ENCODE measurements around the gene RUNX2.

Gene RUNX2

DNA sequence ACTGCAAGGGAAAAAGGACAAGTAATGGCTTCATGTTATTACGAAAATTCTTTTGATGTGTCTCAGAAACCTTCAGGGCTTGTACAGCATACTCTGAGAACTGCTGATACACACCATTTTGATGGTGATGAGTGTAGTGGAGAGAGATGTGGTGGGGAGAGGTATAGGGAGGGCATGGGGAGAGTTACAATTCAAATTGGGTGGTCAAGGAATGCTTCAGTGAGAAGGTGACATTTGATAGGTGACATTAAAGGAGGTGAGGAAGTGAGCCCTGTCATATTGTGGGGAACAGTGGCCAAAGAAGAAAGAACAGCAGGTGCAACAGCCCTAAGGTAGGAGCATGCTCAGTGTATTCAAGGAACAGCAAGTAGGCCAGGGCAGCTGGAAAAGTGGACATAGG, 368.6 kb downstream of the RUNX2 start:
- TF ChIP-seq FOXM1 (IDR thresholded peaks at IDR 0.05; ENCODE audit: borderline replicate concordance), result no peak
- no peak for TF ChIP-seq FOXA1 (IDR thresholded peaks at IDR 0.05)
- no peak for TF ChIP-seq ZNF384 (IDR thresholded peaks at IDR 0.05)
- TF ChIP-seq BHLHE40 (IDR thresholded peaks at IDR 0.05; ENCODE audit: borderline replicate concordance), result no peak
- TF ChIP-seq L3MBTL2 (conservative IDR thresholded peaks at IDR 0.05), result no peak
- TF ChIP-seq SP1 (IDR thresholded peaks at IDR 0.05), result no peak
- TF ChIP-seq SUZ12 (IDR thresholded peaks at IDR 0.05), result no peak
- no peak for TF ChIP-seq TARDBP (IDR thresholded peaks at IDR 0.05)
- no peak for TF ChIP-seq NFRKB (IDR thresholded peaks at IDR 0.05)
- no peak for TF ChIP-seq ELF4 (IDR thresholded peaks at IDR 0.05)
- no peak for TF ChIP-seq CTBP1 (IDR thresholded peaks at IDR 0.05; ENCODE audit: borderline replicate concordance)
- TF ChIP-seq LEF1 (IDR thresholded peaks at IDR 0.05; ENCODE audit: borderline replicate concordance), result no peak
- TF ChIP-seq ARNT (IDR thresholded peaks at IDR 0.05), result no peak
- no peak for TF ChIP-seq HDGF (IDR thresholded peaks at IDR 0.05; ENCODE audit: borderline replicate concordance)
- no peak for TF ChIP-seq FOXK2 (IDR thresholded peaks at IDR 0.05)
- no peak for DNase-seq (ENCODE audit: extremely low spot score)
- ChIA-PET CTCF (no interaction called here), POLR2A (no interaction called here)

DNA sequence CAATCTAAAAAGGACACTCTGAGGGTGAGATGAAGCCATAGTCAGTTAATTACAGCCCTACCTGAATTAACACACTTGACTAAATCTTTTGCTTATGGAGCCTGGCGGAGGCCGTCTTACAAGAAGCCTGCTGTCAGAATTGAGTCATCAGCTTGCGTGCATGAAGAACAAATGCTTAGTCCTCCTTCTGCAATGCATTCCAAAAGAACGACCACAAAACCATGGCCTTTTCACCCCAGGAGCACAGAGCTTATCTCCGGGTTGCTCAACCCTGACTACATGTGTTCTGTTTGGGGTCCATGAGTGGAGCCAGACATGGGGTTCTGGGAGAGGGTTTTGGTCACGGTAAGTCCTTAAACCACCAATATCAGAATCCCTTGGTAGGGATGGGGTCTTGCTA, 369.5 kb downstream of the RUNX2 start:
- DNase-seq (ENCODE audit: extremely low spot score), result no peak
- no peak for TF ChIP-seq L3MBTL2 (conservative IDR thresholded peaks at IDR 0.05)
- TF ChIP-seq LEF1 (IDR thresholded peaks at IDR 0.05; ENCODE audit: borderline replicate concordance), result no peak
- TF ChIP-seq ELF4 (IDR thresholded peaks at IDR 0.05), result no peak
- TF ChIP-seq, protein P1, sequence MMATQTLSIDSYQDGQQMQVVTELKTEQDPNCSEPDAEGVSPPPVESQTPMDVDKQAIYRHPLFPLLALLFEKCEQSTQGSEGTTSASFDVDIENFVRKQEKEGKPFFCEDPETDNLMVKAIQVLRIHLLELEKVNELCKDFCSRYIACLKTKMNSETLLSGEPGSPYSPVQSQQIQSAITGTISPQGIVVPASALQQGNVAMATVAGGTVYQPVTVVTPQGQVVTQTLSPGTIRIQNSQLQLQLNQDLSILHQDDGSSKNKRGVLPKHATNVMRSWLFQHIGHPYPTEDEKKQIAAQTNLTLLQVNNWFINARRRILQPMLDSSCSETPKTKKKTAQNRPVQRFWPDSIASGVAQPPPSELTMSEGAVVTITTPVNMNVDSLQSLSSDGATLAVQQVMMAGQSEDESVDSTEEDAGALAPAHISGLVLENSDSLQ (IDR thresholded peaks at IDR 0.05), result no peak
- no peak for TF ChIP-seq SP1 (IDR thresholded peaks at IDR 0.05)
- TF ChIP-seq FOXM1 (IDR thresholded peaks at IDR 0.05; ENCODE audit: borderline replicate concordance), result no peak
- no peak for TF ChIP-seq CTBP1 (IDR thresholded peaks at IDR 0.05; ENCODE audit: borderline replicate concordance)
- TF ChIP-seq BHLHE40 (IDR thresholded peaks at IDR 0.05; ENCODE audit: borderline replicate concordance), result no peak
- TF ChIP-seq FOXK2 (IDR thresholded peaks at IDR 0.05), result no peak
- TF ChIP-seq ARNT (IDR thresholded peaks at IDR 0.05), result no peak
- TF ChIP-seq TARDBP (IDR thresholded peaks at IDR 0.05), result no peak
- ChIA-PET POLR2A (no interaction called here), CTCF (interaction anchor here (0.7 kb wide), 1 partner anchor 1013 kb away, joined by 3 read pairs; no protein-coding TSS in a partner anchor)

DNA sequence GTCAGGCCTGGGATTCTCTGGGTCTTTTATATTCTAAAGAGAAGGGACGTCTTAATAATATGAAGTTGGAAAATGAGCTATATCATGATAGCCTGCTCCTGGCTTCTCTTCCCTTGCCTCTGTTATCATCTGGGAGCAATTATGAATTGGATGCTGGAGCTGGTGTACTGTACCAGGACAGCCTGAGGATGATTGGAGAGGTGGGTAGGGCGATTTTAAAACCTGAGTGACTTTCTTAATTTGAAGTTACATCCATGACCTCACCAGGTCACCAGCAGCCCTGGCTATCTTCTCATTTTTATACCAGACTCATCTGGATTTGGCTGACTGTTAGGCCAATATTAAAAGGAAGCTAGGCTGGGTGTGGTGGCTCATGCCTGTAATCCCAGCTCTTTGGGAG, 369.9 kb downstream of the RUNX2 start:
- TF ChIP-seq L3MBTL2 (conservative IDR thresholded peaks at IDR 0.05), result no peak
- ChIA-PET CTCF (interaction anchor here (0.7 to 0.9 kb wide), 2 partner anchors 9 to 1013 kb away, joined by 3 to 5 read pairs; no protein-coding TSS in a partner anchor), POLR2A (no interaction called here)
- no peak for DNase-seq (ENCODE audit: extremely low spot score)

DNA sequence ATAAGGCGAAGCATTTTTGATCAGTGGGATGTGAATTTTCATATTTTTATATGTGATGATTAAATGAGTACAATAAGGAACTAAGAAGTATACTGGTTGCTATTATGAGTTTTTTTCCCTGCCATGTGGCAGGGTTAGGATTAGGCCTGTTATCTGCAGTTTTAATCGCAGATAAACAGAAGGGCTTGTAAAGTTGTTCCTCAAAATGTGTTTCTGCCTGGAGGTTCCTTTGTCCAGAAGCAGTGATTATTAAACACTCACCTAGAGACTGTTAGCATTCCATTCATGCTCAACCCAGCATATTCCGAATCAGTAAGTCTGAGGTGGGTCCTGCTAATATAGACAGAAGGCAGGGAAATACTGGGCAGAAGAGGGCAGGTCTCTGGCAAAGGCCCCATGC, 371.5 kb downstream of the RUNX2 start:
- CTCF ChIA-PET, result no interaction called here
- POLR2A ChIA-PET, result no interaction called here
- DNase-seq (ENCODE audit: extremely low spot score), result no peak
- TF ChIP-seq SUZ12 (IDR thresholded peaks at IDR 0.05) (no peak), FOXK2 (IDR thresholded peaks at IDR 0.05) (no peak), FOXA1 (IDR thresholded peaks at IDR 0.05) (no peak), TARDBP (IDR thresholded peaks at IDR 0.05) (no peak), ARNT (IDR thresholded peaks at IDR 0.05) (no peak), ELF4 (IDR thresholded peaks at IDR 0.05) (no peak), CTBP1 (IDR thresholded peaks at IDR 0.05; ENCODE audit: borderline replicate concordance) (no peak), BHLHE40 (IDR thresholded peaks at IDR 0.05; ENCODE audit: borderline replicate concordance) (no peak), NFRKB (IDR thresholded peaks at IDR 0.05) (no peak), LEF1 (IDR thresholded peaks at IDR 0.05; ENCODE audit: borderline replicate concordance) (no peak), HDGF (IDR thresholded peaks at IDR 0.05; ENCODE audit: borderline replicate concordance) (no peak), L3MBTL2 (conservative IDR thresholded peaks at IDR 0.05) (no peak), ZNF384 (IDR thresholded peaks at IDR 0.05) (no peak), SP1 (IDR thresholded peaks at IDR 0.05) (no peak), FOXM1 (IDR thresholded peaks at IDR 0.05; ENCODE audit: borderline replicate concordance) (no peak)
- TF ChIP-seq, protein P1 (IDR thresholded peaks at IDR 0.05), result no peak

DNA sequence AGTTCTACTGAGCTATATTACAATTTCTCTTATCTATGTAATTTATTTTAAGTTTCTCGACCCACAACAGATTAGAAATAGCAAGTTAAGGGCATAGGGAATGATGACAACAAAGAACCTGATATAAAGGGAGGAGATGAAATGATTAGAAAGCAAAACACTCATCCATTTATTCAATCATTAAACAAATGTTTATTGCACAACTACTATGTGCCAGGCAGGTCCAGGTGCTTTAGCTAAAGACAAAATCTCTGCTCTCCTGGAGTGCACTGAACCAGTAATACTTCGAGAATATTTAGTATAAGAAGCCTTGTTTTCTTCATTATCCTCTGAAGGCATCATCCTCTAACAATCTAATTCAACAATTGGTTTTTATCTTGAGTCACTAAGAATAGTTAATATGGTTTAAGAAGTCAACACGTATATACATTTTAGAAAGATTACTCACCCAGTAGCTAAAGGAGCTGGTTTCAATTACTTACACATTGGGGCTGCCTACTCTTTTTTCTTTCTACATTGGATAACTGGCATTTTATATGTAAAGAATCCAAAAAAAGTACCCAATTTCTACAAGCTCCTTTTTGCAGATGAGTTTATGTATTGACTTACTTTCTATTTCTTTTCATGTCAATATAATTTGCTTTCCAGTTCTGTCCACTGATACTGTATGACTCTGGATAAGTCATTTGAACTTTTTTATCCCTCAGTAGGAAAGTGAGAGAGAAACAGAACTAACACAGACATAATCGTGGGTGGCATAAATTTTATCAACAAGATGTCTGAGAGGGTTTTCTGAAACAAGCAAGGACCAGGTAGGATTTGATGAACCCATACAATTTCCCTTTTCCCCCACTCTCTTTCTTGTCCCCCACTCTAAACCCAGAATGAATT, 375.0 kb downstream of the RUNX2 start:
- no peak for DNase-seq (ENCODE audit: extremely low spot score)
- CTCF ChIA-PET, result interaction anchor here (0.7 kb wide), 1 partner anchor 18 kb away, joined by 9 read pairs; no protein-coding TSS in a partner anchor
- TF ChIP-seq BHLHE40 (IDR thresholded peaks at IDR 0.05; ENCODE audit: borderline replicate concordance), result no peak
- no peak for TF ChIP-seq TARDBP (IDR thresholded peaks at IDR 0.05)
- TF ChIP-seq ARNT (IDR thresholded peaks at IDR 0.05), result no peak
- no peak for TF ChIP-seq FOXA1 (IDR thresholded peaks at IDR 0.05)
- TF ChIP-seq, protein P1 (IDR thresholded peaks at IDR 0.05), result no peak
- no peak for TF ChIP-seq NFRKB (IDR thresholded peaks at IDR 0.05)
- POLR2A ChIA-PET, result no interaction called here

DNA sequence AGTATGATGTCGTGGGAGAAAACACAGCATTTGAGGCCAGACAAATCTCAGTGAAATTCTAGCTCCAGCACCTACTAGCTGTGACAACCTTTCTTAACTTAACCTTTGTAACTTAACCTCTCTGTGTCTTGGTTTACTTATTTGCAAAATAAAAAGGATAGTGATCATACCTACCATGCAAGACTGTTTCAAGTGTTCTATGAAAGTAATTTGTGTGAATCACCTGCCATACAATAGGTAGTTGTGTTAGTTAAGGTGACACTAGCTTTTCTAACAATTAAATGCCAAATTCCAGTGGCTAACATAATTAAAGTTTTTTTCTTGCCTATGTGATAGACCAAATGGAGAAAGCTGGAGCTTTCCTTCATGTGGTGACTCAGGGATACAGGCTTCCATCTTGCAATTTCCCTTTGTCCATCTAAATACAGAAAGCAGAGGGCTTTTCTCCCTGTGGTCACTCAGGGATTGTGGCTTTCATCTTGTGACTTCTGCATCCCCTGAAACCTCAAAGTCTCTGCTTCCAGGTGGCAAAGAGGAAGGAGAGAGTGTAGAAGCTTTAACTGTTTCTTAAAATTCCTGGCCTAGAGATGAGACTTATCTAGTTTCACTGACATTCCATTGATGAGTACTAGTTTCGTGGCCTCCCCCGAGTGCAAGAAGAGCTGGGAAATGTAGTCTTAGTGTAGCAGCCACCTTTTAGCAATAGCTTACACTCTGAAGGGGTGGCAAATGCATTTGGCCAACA, 376.1 kb downstream of the RUNX2 start:
- CTCF ChIA-PET, result interaction anchor here (0.6 to 1.0 kb wide), 3 partner anchors 11 to 224 kb away, joined by 3 to 4 read pairs (median 4); no protein-coding TSS in a partner anchor
- DNase-seq (ENCODE audit: extremely low spot score), result no peak
- TF ChIP-seq FOXK2 (IDR thresholded peaks at IDR 0.05) (no peak), LEF1 (IDR thresholded peaks at IDR 0.05; ENCODE audit: borderline replicate concordance) (no peak), FOXM1 (IDR thresholded peaks at IDR 0.05; ENCODE audit: borderline replicate concordance) (no peak), NFRKB (IDR thresholded peaks at IDR 0.05) (no peak), CTBP1 (IDR thresholded peaks at IDR 0.05; ENCODE audit: borderline replicate concordance) (no peak), BHLHE40 (IDR thresholded peaks at IDR 0.05; ENCODE audit: borderline replicate concordance) (no peak), L3MBTL2 (conservative IDR thresholded peaks at IDR 0.05) (no peak), HDGF (IDR thresholded peaks at IDR 0.05; ENCODE audit: borderline replicate concordance) (no peak), TARDBP (IDR thresholded peaks at IDR 0.05) (no peak), SUZ12 (IDR thresholded peaks at IDR 0.05) (no peak), ARNT (IDR thresholded peaks at IDR 0.05) (no peak), ELF4 (IDR thresholded peaks at IDR 0.05) (no peak), FOXA1 (IDR thresholded peaks at IDR 0.05) (no peak), ZNF384 (IDR thresholded peaks at IDR 0.05) (no peak), SP1 (IDR thresholded peaks at IDR 0.05) (no peak)
- TF ChIP-seq, protein P1 (IDR thresholded peaks at IDR 0.05), result no peak
- POLR2A ChIA-PET, result no interaction called here

All from HEK293T (cell line).